Spleen (tissue), 7 donors: ENCODE results near the gene MMRN2.

Source experiments
- POLR2A ChIP-seq, 3 donors: fragments of 450-650 bp; IDR thresholded peaks; one replicate each; pipeline ENCODE4 v1.5.1; 2017; ENCODE audit warnings: antibody characterized with exemption in 3 of 3, mild to moderate bottlenecking in 1 of 3
- TF ChIP-seq, protein P1 (sequence below), 11 experiments: fragments of 200-600 bp in 7 of 11; fragments of 450-650 bp in 4 of 11; sonication (generic) in 4 of 11; IDR thresholded peaks in 8 of 11; conservative IDR thresholded peaks in 3 of 11; 1 replicate in 7 of 11; 2 replicates in 4 of 11; pipeline versions ENCODE4 v1.4.0 to v1.8.0; 2016 to 2021; ENCODE audit warnings: antibody characterized with exemption in 11 of 11, inconsistent platforms in 4 of 11, mild to moderate bottlenecking in 1 of 11
- donor health status: DM: no; HTN: no; CAD: no; lungs with moderate emphysema.
- donor health status: DM: no; HTN: no; CAD: no.
- donor health status: DM: no; HTN: no; CAD: no.

DNA sequence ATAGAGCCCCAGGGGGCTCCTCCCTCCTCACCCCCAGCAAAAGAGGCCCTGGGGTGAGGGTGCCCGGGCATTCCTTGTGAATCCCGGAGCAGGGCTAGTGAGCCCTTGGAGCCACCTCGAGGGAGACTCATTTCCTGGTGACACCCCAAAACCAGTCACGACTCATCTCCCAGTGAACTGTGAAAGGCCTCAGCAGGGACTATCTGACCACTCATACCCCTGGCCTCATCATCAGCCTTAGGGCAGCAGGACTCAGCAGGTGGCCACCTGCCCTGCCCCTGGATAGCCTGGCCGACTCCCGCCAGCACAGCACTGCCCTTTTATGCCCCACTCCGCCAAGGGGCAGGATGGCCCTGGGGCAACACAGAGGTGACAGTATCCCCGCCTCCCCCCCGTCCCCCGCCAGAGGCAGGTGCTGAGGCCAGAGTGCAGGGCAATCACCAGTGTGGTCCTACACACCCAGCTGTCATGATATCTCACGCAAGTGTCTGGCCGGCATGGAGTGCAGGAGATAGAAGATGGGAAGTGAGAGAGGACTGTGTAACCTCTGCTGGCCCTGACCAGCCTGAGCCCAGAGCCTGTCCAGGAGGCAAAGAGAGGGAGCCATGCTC is 4.2 kb upstream of the MMRN2 start:
- TF ChIP-seq, protein P1, sequence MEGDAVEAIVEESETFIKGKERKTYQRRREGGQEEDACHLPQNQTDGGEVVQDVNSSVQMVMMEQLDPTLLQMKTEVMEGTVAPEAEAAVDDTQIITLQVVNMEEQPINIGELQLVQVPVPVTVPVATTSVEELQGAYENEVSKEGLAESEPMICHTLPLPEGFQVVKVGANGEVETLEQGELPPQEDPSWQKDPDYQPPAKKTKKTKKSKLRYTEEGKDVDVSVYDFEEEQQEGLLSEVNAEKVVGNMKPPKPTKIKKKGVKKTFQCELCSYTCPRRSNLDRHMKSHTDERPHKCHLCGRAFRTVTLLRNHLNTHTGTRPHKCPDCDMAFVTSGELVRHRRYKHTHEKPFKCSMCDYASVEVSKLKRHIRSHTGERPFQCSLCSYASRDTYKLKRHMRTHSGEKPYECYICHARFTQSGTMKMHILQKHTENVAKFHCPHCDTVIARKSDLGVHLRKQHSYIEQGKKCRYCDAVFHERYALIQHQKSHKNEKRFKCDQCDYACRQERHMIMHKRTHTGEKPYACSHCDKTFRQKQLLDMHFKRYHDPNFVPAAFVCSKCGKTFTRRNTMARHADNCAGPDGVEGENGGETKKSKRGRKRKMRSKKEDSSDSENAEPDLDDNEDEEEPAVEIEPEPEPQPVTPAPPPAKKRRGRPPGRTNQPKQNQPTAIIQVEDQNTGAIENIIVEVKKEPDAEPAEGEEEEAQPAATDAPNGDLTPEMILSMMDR (IDR thresholded peaks at IDR 0.05 in 8 of 11, conservative IDR thresholded peaks at IDR 0.05 in 3 of 11) = no peak
- no peak for TF ChIP-seq POLR2A (IDR thresholded peaks at IDR 0.05)
